Sigmoid colon (tissue), 7 donors: Measurements from ENCODE around the gene GHRHR. TPM values are rescaled to one million over a fixed set of nuclear protein-coding genes. Genes with fewer than 3 reads are reported as not detected.
A peak's percentile ranks its signal among the peaks of the same experiment; 100 is the strongest.

Source experiments
- DNase-seq: peaks from one replicate; pipeline ENCODE4 v3.0.0-alpha.2; 2019
- H3K27ac ChIP-seq, 4 donors: fragments of 200-600 bp; sonication (generic); one replicate each; pipeline ENCODE4 v1.5.1; 2016 to 2019; ENCODE audit warnings: mild to moderate bottlenecking in 1 of 4
- H3K27me3 ChIP-seq, 3 donors: fragments of 200-600 bp; sonication (generic); one replicate each; pipeline ENCODE4 v1.5.1; 2019; ENCODE audit warnings: mild to moderate bottlenecking in 1 of 3
- H3K36me3 ChIP-seq, 4 donors: fragments of 200-600 bp; sonication (generic); one replicate each; pipeline ENCODE4 v1.5.1; 2016 to 2019
- H3K4me1 ChIP-seq, 4 donors: fragments of 200-600 bp; sonication (generic); one replicate each; pipeline ENCODE4 v1.5.1; 2017 to 2019
- H3K4me3 ChIP-seq, 4 donors: fragments of 200-600 bp; sonication (generic); one replicate each; pipeline ENCODE4 v1.5.1; 2017 to 2019; ENCODE audit warnings: mild to moderate bottlenecking in 2 of 4, moderate library complexity in 1 of 4
- H3K9me3 ChIP-seq, 4 donors: fragments of 200-600 bp in 3 of 4; sonication (generic) in 3 of 4; one replicate each; pipeline versions ENCODE4 v1.5.1 to v1.6.1; 2013 to 2019
- EP300 ChIP-seq, 4 donors: sonication (generic); formaldehyde crosslinking; IDR thresholded peaks; one replicate each; pipeline ENCODE4 v1.6.1; 2017; ENCODE audit warnings: antibody characterized with exemption in 4 of 4
- POLR2A ChIP-seq, 2 donors: fragments of 450-650 bp; IDR thresholded peaks; one replicate each; pipeline ENCODE4 v1.6.1; 2016; ENCODE audit warnings: antibody characterized with exemption in 2 of 2, mild to moderate bottlenecking in 2 of 2, moderate library complexity in 2 of 2
- POLR2AphosphoS5 ChIP-seq, 4 donors: sonication (generic); formaldehyde crosslinking; IDR thresholded peaks; one replicate each; pipeline ENCODE4 v1.6.1; 2017; ENCODE audit warnings: antibody characterized with exemption in 4 of 4
- WGBS, 2 donors: extraction: QIAGEN DNeasy Blood & Tissue Kit; methylation state at CpG; one replicate each; pipeline ENCODE4 v1.1.7; 2013; 5-methylcytosine and 5-hydroxymethylcytosine counted together
- intact Hi-C: fragments of 100-400 bp; cut with DNase I; formaldehyde crosslinking; loops from one replicate; pipeline ENCODE4 v1.15.1; 2023
- polyA plus RNA-seq, 3 donors: library from polyadenylated mRNA; stranded (reverse); fragments of 200-250 nt; gene quantifications; one replicate each; pipeline ENCODE4 v1.2.3, GENCODE V29; 2013
- total RNA-seq, 4 donors: library from RNA; depleted of rRNA; stranded (reverse); fragments of >200 nt; gene quantifications; one replicate each; pipeline ENCODE4 v1.1.0, GENCODE V29; 2016
- TF ChIP-seq, protein P1 (sequence below), 4 experiments: fragments of 450-650 bp in 3 of 4; fragments of 200-600 bp in 1 of 4; IDR thresholded peaks; one replicate each; pipeline ENCODE4 v1.5.1; 2016 to 2019; ENCODE audit warnings: antibody characterized with exemption in 4 of 4, mild to moderate bottlenecking in 3 of 4, moderate library complexity in 2 of 4
- donor health status: healthy with polysubstance abuse.
- donor health status: Bipolar disorder and iron deficiency.
- donor health status: healthy.

Gene GHRHR
- total and polyA plus RNA-seq, 7 donors = not detected

DNA sequence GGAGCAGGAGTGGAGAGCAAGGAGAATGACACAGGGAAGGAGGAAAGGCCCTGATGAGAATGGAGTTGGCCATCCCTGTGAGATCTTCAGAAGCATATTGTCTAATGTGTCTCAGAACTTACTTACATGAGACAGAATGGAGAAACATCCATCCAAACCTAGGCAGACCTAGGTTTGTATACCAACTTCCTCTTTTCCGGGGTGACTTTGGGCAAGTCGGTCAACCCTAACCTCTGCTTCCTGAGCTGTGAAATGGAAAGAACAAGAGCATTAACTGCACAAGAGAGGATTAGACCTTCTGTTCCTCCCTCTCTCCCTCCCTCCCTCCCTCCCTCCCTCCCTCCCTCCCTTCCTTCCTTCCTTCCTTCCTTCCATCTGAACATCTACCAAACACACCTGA lies 4.5 kb downstream of the GHRHR start:
- no peak overlapping the region for H3K27ac ChIP-seq

DNA sequence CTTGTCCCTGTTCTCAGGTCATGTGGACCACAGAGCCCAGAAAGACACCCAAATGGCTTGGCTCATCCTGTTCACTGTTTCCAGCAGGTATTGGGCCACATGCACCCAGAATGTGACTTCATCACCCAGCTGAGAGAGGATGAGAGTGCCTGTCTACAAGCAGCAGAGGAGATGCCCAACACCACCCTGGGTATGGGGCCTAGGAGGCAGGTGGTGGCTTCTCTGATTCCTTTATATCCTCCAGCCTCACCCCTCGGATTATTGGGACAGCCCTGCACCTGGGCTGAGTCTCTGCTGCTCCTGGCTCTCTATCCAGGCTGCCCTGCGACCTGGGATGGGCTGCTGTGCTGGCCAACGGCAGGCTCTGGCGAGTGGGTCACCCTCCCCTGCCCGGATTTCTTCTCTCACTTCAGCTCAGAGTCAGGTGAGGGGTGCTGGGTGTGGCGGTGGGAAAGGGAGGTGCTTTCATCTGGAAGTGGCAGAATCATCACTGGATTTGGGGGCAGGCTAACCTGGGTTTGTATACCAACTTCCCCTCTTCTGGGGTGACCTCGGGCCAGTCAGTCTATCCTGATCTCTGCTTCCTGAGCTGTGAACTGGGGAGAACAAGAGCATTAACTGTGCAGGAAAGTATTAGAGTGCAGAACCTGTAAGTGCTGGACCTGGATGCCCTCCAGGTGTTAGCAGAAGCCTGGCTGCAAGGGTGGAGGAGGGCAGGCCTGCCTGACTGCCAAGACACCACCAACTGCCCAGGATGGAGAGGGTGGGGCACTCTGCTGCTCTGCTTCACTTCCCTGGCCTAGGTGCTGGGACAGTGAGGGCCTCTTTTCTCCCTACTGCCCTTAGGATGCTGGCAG lies 5.2 kb downstream of the GHRHR start:
- Histone ChIP-seq H3K4me1 (no peaks in the 10 kb centered on the region), H3K36me3 (no peaks in the 10 kb centered on the region), H3K27ac (no peak overlapping the region), H3K27me3 (peaks cover 0 to 4% (median 0%) of the 10 kb centered on the region in 3 donors), H3K9me3 (no peaks in the 10 kb centered on the region), H3K4me3 (no peak overlapping the region)
- intact Hi-C loops = no loop called here
- TF ChIP-seq, protein P1, sequence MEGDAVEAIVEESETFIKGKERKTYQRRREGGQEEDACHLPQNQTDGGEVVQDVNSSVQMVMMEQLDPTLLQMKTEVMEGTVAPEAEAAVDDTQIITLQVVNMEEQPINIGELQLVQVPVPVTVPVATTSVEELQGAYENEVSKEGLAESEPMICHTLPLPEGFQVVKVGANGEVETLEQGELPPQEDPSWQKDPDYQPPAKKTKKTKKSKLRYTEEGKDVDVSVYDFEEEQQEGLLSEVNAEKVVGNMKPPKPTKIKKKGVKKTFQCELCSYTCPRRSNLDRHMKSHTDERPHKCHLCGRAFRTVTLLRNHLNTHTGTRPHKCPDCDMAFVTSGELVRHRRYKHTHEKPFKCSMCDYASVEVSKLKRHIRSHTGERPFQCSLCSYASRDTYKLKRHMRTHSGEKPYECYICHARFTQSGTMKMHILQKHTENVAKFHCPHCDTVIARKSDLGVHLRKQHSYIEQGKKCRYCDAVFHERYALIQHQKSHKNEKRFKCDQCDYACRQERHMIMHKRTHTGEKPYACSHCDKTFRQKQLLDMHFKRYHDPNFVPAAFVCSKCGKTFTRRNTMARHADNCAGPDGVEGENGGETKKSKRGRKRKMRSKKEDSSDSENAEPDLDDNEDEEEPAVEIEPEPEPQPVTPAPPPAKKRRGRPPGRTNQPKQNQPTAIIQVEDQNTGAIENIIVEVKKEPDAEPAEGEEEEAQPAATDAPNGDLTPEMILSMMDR (IDR thresholded peaks at IDR 0.05) = no peak
- WGBS, 2 donors = 39 to 80% methylated on average over 7 of the region's 7 CpGs
- peak; percentile 59 for DNase-seq

More for the DNA sequence above, 4.5 kb downstream of the GHRHR start:
- Histone ChIP-seq H3K4me1 (no peaks in the 10 kb centered on the region), H3K36me3 (no peaks in the 10 kb centered on the region), H3K27me3 (peaks cover 0 to 4% (median 0%) of the 10 kb centered on the region in 3 donors), H3K9me3 (no peaks in the 10 kb centered on the region), H3K4me3 (no peak overlapping the region)
- no peak for TF ChIP-seq POLR2A (IDR thresholded peaks at IDR 0.05)
- TF ChIP-seq POLR2AphosphoS5 (IDR thresholded peaks at IDR 0.05) = no peak
- TF ChIP-seq EP300 (IDR thresholded peaks at IDR 0.05) = no peak
- TF ChIP-seq, protein P1 (IDR thresholded peaks at IDR 0.05) = no peak
- no peak for DNase-seq
- 47 to 81% methylated on average over 2 of the region's 2 CpGs for WGBS, 2 donors
- intact Hi-C loops = no loop called here

DNA sequence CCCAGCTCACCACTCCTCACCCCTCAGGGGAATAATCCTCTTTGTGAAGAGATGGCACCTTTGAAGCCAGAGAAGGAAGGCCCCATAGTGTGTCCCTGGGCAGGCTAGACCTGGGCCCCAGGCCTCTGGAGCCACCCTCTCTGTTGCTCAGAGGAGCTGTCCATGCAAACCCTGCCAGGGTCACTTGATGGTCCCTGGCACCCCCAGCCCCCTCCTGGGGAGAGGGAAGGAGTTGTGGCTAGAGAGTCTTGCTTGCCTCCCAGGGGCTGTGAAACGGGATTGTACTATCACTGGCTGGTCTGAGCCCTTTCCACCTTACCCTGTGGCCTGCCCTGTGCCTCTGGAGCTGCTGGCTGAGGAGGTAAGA lies 5.8 kb downstream of the GHRHR start:
- no peak for TF ChIP-seq POLR2AphosphoS5 (IDR thresholded peaks at IDR 0.05)
- TF ChIP-seq EP300 (IDR thresholded peaks at IDR 0.05) = no peak
- TF ChIP-seq, protein P1 (IDR thresholded peaks at IDR 0.05) = no peak
- no peak for TF ChIP-seq POLR2A (IDR thresholded peaks at IDR 0.05)
- peak; percentile 36 for DNase-seq
- intact Hi-C loops = no loop called here
- Histone ChIP-seq H3K27me3 (peaks cover 0 to 4% (median 0%) of the 10 kb centered on the region in 3 donors), H3K4me3 (no peak overlapping the region), H3K36me3 (no peaks in the 10 kb centered on the region), H3K4me1 (peaks cover 0 to 2% (median 0%) of the 10 kb centered on the region in 4 donors), H3K27ac (no peak overlapping the region), H3K9me3 (no peaks in the 10 kb centered on the region)
- 88 to 92% methylated on average over 1 of the region's 1 CpG for WGBS, 2 donors

DNA sequence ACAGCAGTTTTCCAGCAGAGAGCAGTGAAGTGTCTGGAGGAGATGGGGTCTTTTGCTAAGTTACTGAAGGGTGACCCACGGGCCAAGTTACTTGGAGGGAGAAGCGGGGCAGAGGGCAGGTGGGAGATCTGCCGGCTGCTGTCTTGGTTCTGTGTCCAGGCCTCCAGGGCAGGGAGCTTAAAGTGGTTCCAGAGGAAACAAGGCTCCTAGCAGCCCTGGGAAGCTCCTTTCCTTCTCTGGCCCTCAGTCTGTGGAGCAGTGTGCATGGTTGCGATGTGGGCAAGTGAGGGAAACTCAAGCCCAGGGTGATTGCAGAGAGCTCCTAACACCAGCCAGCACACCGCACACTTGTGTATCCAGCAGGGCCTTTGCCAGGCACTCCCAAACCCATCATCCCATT lies 6.3 kb downstream of the GHRHR start:
- 90 to 93% methylated on average over 5 of the region's 5 CpGs for WGBS, 2 donors
- peaks cover 0 to 4% (median 0%) of the 10 kb centered on the region in 3 donors for H3K27me3 ChIP-seq
- intact Hi-C loops = no loop called here
- H3K4me1 ChIP-seq = peaks cover 0 to 6% (median 0%) of the 10 kb centered on the region in 4 donors
- no peaks in the 10 kb centered on the region for H3K36me3 ChIP-seq
- H3K27ac ChIP-seq = no peak overlapping the region
- no peak overlapping the region for H3K4me3 ChIP-seq
- DNase-seq = no peak
- TF ChIP-seq EP300 (IDR thresholded peaks at IDR 0.05) = no peak
- no peak for TF ChIP-seq POLR2A (IDR thresholded peaks at IDR 0.05)
- no peak for TF ChIP-seq POLR2AphosphoS5 (IDR thresholded peaks at IDR 0.05)
- TF ChIP-seq, protein P1 (IDR thresholded peaks at IDR 0.05) = no peak
- H3K9me3 ChIP-seq = no peaks in the 10 kb centered on the region
